GM12801 (cell line): ENCODE measurements around the gene TEKT5.

Experiments used
- TF ChIP-seq, protein P1 (sequence below): IDR thresholded peaks from one replicate; pipeline ENCODE4 v1.5.1; 2011; ENCODE audit warnings: control low read depth; ENCODE audit not compliant: insufficient read length; ENCODE audit errors: extremely low read depth

TEKT5 gene

DNA sequence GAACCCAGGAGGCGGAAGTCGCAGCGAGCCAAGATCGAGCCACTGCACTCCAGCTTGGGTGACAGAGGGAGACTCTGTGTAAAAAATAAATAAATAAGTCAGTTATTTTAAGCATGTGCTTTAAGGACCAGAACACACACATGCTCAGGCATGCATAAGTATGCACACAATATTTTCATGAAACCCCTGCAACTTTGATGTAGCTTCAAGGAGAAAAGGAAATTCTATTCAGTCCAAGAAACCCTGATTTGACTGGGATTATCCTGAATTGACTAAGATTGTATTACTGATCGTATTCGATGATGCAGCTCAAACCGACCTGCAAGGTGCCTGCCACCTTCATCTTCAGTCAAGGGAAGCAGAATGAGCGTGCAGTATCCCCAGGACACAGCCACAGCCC lies 841 bp downstream of the TEKT5 start:
- TF ChIP-seq, protein P1, sequence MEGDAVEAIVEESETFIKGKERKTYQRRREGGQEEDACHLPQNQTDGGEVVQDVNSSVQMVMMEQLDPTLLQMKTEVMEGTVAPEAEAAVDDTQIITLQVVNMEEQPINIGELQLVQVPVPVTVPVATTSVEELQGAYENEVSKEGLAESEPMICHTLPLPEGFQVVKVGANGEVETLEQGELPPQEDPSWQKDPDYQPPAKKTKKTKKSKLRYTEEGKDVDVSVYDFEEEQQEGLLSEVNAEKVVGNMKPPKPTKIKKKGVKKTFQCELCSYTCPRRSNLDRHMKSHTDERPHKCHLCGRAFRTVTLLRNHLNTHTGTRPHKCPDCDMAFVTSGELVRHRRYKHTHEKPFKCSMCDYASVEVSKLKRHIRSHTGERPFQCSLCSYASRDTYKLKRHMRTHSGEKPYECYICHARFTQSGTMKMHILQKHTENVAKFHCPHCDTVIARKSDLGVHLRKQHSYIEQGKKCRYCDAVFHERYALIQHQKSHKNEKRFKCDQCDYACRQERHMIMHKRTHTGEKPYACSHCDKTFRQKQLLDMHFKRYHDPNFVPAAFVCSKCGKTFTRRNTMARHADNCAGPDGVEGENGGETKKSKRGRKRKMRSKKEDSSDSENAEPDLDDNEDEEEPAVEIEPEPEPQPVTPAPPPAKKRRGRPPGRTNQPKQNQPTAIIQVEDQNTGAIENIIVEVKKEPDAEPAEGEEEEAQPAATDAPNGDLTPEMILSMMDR: no peak

DNA sequence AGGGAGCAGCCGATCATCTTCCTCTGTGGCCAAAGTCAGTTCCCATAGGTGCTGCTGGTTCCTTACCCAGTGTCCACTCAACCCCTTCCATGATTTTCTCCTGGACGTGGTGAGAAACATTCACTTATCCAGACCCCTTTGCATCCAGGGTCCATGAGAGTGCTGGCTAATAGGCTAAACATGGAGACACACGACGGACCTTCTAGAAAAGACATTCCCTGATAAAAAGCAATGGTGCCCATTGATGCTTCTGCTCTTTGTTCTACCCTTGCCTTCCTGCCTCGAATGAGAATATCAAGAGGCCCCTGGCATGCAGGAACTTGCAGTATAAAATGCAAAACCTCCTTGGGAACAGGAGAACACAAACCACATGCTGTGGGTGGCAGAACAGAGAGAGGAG lies 2.3 kb downstream of the TEKT5 start:
- TF ChIP-seq, protein P1: no peak

DNA sequence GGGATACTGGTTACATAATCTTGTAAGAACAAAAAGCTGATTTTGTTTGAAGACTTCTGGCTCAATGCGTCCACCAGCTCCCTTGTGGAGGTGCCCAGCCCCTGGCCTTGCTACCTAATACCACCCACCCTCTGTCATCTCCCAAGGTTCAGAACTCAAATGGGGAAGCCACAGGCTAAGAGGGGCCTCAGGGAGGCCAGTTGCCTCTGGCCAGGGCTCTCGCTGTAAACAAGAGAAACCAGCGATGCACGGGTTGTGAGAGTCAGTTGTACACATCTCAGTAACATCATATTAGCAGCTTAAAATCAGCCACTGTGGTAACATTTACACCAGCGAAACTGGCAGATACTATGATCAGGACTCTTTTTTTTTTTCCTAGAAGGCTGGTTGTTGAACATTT lies 6.0 kb downstream of the TEKT5 start:
- TF ChIP-seq, protein P1: no peak

DNA sequence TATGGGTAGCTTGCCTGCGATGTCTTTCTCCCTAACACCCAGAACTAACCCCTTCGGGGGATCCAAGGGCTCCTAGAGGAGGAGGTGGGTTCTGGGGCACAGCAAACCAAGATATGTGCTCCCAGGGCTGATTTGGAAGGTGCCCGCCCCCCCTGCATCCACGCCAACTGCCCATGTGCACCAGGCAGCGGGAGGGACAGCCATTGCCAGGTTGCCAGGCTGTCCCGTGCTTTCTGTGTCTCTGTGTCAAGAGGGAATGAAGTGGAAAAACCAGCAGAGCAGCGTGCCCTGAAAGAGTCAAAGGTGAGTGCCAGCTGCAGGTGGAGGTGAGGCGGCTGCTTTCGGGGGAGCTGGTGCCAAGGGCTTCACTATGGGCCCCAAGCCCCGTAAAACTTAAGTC lies 6.4 kb downstream of the TEKT5 start:
- TF ChIP-seq, protein P1: no peak

DNA sequence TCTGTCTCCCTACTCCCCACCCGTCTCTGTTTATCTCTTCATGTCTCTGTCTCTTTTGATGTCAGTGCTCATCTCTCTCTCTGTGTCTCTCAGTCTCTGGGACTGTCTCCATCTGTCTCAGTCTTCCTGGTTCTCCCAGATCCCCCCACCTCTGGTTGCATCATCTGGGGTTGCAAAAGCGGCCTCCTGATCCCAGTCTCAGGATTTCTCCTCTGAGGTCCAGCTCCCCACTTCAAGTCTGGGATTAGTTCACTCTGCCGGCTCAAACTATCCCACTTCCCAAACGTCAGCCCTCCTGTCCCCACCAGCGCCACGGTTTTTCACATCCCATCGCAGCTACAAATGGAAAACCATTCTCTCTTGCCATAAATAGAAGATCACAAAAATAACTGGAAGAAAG lies 9.0 kb downstream of the TEKT5 start:
- TF ChIP-seq, protein P1: no peak

DNA sequence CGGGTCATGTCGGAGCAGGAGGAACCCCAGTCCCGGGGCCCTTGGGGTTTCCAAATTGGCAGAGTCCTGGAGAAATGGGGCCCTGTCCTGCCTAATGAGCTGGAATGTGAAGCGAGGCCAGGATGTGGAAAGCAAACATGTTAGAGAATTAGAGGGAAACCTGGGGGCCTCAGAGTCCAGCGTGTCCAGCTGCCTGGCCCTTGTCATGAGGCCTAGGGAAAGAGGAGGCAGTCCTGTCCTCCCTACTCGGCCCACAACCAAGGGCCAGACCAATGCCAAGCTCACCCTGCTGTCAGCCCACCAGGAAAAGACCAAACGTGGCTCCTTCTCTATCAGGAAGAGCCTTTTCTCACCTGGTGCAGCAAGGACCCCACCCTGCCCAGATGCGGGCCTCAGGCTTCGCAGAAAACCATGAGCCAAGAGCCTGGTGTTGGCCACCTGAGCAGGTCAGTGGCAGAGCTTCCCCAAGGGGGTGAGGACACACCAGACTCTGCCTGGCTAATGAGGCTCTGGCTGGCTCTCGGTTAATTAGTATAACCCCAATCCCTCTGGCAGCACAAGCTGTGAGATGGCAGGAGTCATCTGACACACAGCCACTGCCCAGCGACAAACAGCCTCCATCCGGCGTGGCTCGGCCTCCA lies 10.1 kb downstream of the TEKT5 start:
- TF ChIP-seq, protein P1: no peak

DNA sequence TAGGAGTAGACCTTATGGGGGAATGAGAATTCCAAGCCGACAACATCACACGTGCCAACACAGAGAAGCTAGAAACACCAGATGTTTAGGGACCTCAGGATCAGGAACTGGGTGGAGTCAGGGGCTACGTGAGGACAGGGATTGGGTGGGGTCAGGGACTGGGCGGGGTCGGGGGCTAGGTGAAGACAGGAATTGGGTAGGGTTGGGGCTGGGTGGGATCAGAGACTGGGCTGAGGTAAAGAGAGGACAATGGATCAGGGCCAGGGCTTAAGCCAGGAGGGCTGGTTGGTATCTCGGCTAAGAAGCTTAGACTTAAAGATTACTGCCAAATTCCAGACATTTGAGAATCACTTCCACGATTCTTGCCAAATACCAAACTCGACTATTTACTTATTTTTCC lies 11.6 kb downstream of the TEKT5 start:
- TF ChIP-seq, protein P1: no peak
